ENCODE results near the gene ANKUB1.
"Not testable (repeated sequence)": the region's sequence is repeated elsewhere in the genome, so short reads cannot be mapped to it uniquely, and the experiment has no call there.

ANKUB1 gene, protein sequence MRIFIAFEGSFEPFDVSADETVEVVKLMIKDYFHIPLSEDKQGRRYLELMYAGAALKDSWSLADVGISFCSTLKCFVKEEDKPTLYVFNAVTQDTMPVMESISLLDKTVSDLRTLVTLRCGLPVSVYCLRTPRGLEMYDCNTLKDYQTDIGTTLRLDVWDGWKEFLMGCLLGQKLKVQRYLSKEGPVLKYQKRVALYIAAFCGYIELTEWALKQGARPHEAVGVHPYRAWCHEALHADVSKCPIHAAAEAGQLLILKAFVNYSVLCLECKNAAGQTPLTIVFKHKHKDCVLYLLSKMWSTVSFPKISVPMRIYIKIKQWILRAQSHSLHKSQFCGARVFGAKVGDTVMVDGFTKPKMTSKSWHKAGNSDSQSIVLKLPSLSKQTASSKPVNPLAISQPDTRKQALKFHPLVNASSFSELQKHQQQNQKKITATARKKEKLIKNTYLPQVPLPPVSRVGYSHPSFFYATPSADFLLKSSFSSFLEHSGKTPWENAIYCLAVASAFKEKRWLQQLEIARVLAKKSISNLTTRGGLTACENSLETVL

DNA sequence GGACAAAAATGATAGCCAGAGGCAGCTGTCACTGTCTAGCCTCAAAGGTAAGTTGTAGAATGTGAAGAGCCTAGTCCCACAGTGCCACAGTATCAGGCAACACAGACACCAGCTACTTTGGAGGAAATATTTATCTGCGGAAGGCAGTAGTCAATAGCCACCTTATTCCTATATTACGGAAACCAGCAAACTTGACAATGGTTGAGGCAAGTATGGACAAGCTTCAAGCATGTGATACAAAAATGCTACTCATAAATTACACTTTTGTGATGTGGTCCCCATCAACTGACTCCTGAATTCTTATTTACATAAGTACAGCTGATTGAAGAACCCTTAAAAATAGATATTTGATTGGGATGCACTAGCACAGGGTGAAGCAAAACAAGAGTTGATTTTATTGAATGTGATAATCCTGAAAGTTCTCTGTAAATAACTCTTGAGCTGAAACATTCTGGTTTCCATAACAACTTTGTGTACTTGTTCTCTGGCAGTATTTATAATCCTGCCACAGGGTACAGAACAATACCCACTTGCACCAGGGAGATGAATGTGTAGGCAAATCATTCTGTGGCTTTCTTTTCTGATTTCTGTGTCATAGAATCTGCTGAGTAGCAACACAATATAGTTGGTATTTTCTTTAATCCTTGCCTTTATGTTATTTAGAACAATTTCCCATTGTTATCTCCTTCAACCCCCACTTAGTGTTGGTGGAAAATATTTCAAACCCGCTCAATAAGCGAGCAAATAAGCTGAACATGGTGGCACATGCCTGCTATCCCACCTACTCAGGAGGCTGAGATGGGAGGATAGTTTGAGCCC is at the start of gene ANKUB1:
TSS of gene ANKUB1 (minus strand) at position 103 of the 819 bp plus-strand sequence. CDS start 188 bp downstream, outside the sequence.
- Histone ChIP-seq H3K9me3 (ENCODE audit: control insufficient read depth in 5 of 5, low read length in 5 of 5) (no peaks in the 10 kb centered on the region), H3K27ac (ENCODE audit: low read depth, low read length) (no peak within 1 kb of the TSS), H3K36me3 (ENCODE audit: control insufficient read depth in 5 of 5, insufficient read depth in 5 of 5, low read length in 5 of 5) (no peaks in the 10 kb centered on the region), H3K4me3 (ENCODE audit: low read depth in 1 of 5, low read length in 5 of 5) (no peak within 1 kb of the TSS), H3K9ac (ENCODE audit: low read length in 5 of 5) (no peak within 1 kb of the TSS), H3K4me1 (ENCODE audit: control insufficient read depth in 5 of 5, insufficient read depth in 5 of 5, low read length in 5 of 5) (no peaks in the 10 kb centered on the region), H3K27me3 (ENCODE audit: control insufficient read depth in 5 of 5, insufficient read depth in 4 of 5, low read length in 5 of 5) (peaks cover 0 to 2% (median 0%) of the 10 kb centered on the region in 5 donors)

- Histone ChIP-seq H3K9me3 (ENCODE audit: control insufficient read depth in 5 of 5, low read length in 5 of 5) (peaks cover 0 to 10% (median 3%) of the 10 kb centered on the region in 5 donors), H3K27me3 (ENCODE audit: control insufficient read depth in 5 of 5, insufficient read depth in 4 of 5, low read length in 5 of 5) (no peaks in the 10 kb centered on the region), H3K27ac (ENCODE audit: low read depth, low read length) (no peak overlapping the region), H3K9ac (ENCODE audit: low read length in 5 of 5) (no peak overlapping the region), H3K36me3 (ENCODE audit: control insufficient read depth in 5 of 5, insufficient read depth in 5 of 5, low read length in 5 of 5) (peaks cover 0 to 5% (median 0%) of the 10 kb centered on the region in 5 donors), H3K4me3 (ENCODE audit: low read depth in 1 of 5, low read length in 5 of 5) (no peak overlapping the region), H3K4me1 (ENCODE audit: control insufficient read depth in 5 of 5, insufficient read depth in 5 of 5, low read length in 5 of 5) (peaks cover 0 to 11% (median 0%) of the 10 kb centered on the region in 5 donors)
These were observed 47.5 kb upstream of the ANKUB1 start for GRCh38 chr3:149839896-149840295.

GRCh38 chr3:149839469-149839868 is 47.1 kb upstream of the ANKUB1 start:
- H3K27me3 ChIP-seq (ENCODE audit: control insufficient read depth in 5 of 5, insufficient read depth in 4 of 5, low read length in 5 of 5); H3K36me3 ChIP-seq (ENCODE audit: control insufficient read depth in 5 of 5, insufficient read depth in 5 of 5, low read length in 5 of 5); H3K27ac ChIP-seq (ENCODE audit: low read depth, low read length); H3K4me3 ChIP-seq (ENCODE audit: low read depth in 1 of 5, low read length in 5 of 5); H3K9ac ChIP-seq (ENCODE audit: low read length in 5 of 5): not testable (repeated sequence)
- Histone ChIP-seq H3K4me1 (ENCODE audit: control insufficient read depth in 5 of 5, insufficient read depth in 5 of 5, low read length in 5 of 5) (peaks cover 0 to 11% (median 0%) of the 10 kb centered on the region in 5 donors), H3K9me3 (ENCODE audit: control insufficient read depth in 5 of 5, low read length in 5 of 5) (peaks cover 0 to 10% (median 5%) of the 10 kb centered on the region in 5 donors)

- peaks cover under 1 to 12% (median 9%) of the 10 kb centered on the region in 5 donors for H3K9me3 ChIP-seq (ENCODE audit: control insufficient read depth in 5 of 5, low read length in 5 of 5)
- H3K4me1 ChIP-seq (ENCODE audit: control insufficient read depth in 5 of 5, insufficient read depth in 5 of 5, low read length in 5 of 5); H3K4me3 ChIP-seq (ENCODE audit: low read depth in 1 of 5, low read length in 5 of 5): not testable (repeated sequence)
These were observed 46.1 kb upstream of the ANKUB1 start for GRCh38 chr3:149838491-149838890.

GRCh38 chr3:149833241-149833640 is 40.9 kb upstream of the ANKUB1 start:
- Histone ChIP-seq H3K9me3 (ENCODE audit: control insufficient read depth in 5 of 5, low read length in 5 of 5) (peaks cover 2 to 19% (median 17%) of the 10 kb centered on the region in 5 donors), H3K4me3 (ENCODE audit: low read depth in 1 of 5, low read length in 5 of 5) (no peak overlapping the region), H3K4me1 (ENCODE audit: control insufficient read depth in 5 of 5, insufficient read depth in 5 of 5, low read length in 5 of 5) (peaks cover 0 to 8% (median 2%) of the 10 kb centered on the region in 5 donors), H3K27me3 (ENCODE audit: control insufficient read depth in 5 of 5, insufficient read depth in 4 of 5, low read length in 5 of 5) (no peaks in the 10 kb centered on the region), H3K36me3 (ENCODE audit: control insufficient read depth in 5 of 5, insufficient read depth in 5 of 5, low read length in 5 of 5) (peaks cover 0 to 4% (median under 1%) of the 10 kb centered on the region in 5 donors), H3K9ac (ENCODE audit: low read length in 5 of 5) (no peak overlapping the region), H3K27ac (ENCODE audit: low read depth, low read length) (no peak overlapping the region)

More at GRCh38 chr3:149838491-149838890, 46.1 kb upstream of the ANKUB1 start:
- not testable (repeated sequence) for H3K36me3 ChIP-seq (ENCODE audit: control insufficient read depth in 5 of 5, insufficient read depth in 5 of 5, low read length in 5 of 5); H3K27ac ChIP-seq (ENCODE audit: low read depth, low read length); H3K27me3 ChIP-seq (ENCODE audit: control insufficient read depth in 5 of 5, insufficient read depth in 4 of 5, low read length in 5 of 5); H3K9ac ChIP-seq (ENCODE audit: low read length in 5 of 5)

- H3K27me3 ChIP-seq (ENCODE audit: control insufficient read depth in 5 of 5, insufficient read depth in 4 of 5, low read length in 5 of 5) = no peaks in the 10 kb centered on the region
- H3K4me3 ChIP-seq (ENCODE audit: low read depth in 1 of 5, low read length in 5 of 5) = no peak overlapping the region
- H3K36me3 ChIP-seq (ENCODE audit: control insufficient read depth in 5 of 5, insufficient read depth in 5 of 5, low read length in 5 of 5) = peaks cover 0 to 4% (median 0%) of the 10 kb centered on the region in 5 donors
- H3K9me3 ChIP-seq (ENCODE audit: control insufficient read depth in 5 of 5, low read length in 5 of 5) = peaks cover 2 to 19% (median 14%) of the 10 kb centered on the region in 5 donors
- no peak overlapping the region for H3K27ac ChIP-seq (ENCODE audit: low read depth, low read length)
- H3K4me1 ChIP-seq (ENCODE audit: control insufficient read depth in 5 of 5, insufficient read depth in 5 of 5, low read length in 5 of 5) = peaks cover 0 to 8% (median 2%) of the 10 kb centered on the region in 5 donors
- no peak overlapping the region for H3K9ac ChIP-seq (ENCODE audit: low read length in 5 of 5)
These were observed 39.7 kb upstream of the ANKUB1 start for GRCh38 chr3:149832086-149832485.

GRCh38 chr3:149831321-149831720 is 39.0 kb upstream of the ANKUB1 start:
- peaks cover 0 to 8% (median 2%) of the 10 kb centered on the region in 5 donors for H3K4me1 ChIP-seq (ENCODE audit: control insufficient read depth in 5 of 5, insufficient read depth in 5 of 5, low read length in 5 of 5)
- H3K36me3 ChIP-seq (ENCODE audit: control insufficient read depth in 5 of 5, insufficient read depth in 5 of 5, low read length in 5 of 5) = peaks cover 0 to 4% (median 0%) of the 10 kb centered on the region in 5 donors

GRCh38 chr3:149830902-149831301 is 38.5 kb upstream of the ANKUB1 start:
- Histone ChIP-seq H3K36me3 (ENCODE audit: control insufficient read depth in 5 of 5, insufficient read depth in 5 of 5, low read length in 5 of 5) (peaks cover 0 to 4% (median 0%) of the 10 kb centered on the region in 5 donors), H3K9ac (ENCODE audit: low read length in 5 of 5) (no peak overlapping the region), H3K9me3 (ENCODE audit: control insufficient read depth in 5 of 5, low read length in 5 of 5) (peaks cover 2 to 19% (median 14%) of the 10 kb centered on the region in 5 donors)

More at GRCh38 chr3:149831321-149831720, 39.0 kb upstream of the ANKUB1 start:
- Histone ChIP-seq H3K4me3 (ENCODE audit: low read depth in 1 of 5, low read length in 5 of 5) (no peak overlapping the region), H3K27ac (ENCODE audit: low read depth, low read length) (no peak overlapping the region), H3K9me3 (ENCODE audit: control insufficient read depth in 5 of 5, low read length in 5 of 5) (peaks cover 2 to 19% (median 14%) of the 10 kb centered on the region in 5 donors), H3K27me3 (ENCODE audit: control insufficient read depth in 5 of 5, insufficient read depth in 4 of 5, low read length in 5 of 5) (no peaks in the 10 kb centered on the region), H3K9ac (ENCODE audit: low read length in 5 of 5) (no peak overlapping the region)

GRCh38 chr3:149829631-149830030 is 37.3 kb upstream of the ANKUB1 start:
- H3K9ac ChIP-seq (ENCODE audit: low read length in 5 of 5); H3K27ac ChIP-seq (ENCODE audit: low read depth, low read length); H3K27me3 ChIP-seq (ENCODE audit: control insufficient read depth in 5 of 5, insufficient read depth in 4 of 5, low read length in 5 of 5); H3K36me3 ChIP-seq (ENCODE audit: control insufficient read depth in 5 of 5, insufficient read depth in 5 of 5, low read length in 5 of 5); H3K4me1 ChIP-seq (ENCODE audit: control insufficient read depth in 5 of 5, insufficient read depth in 5 of 5, low read length in 5 of 5); H3K4me3 ChIP-seq (ENCODE audit: low read depth in 1 of 5, low read length in 5 of 5): not testable (repeated sequence)
- peaks cover 2 to 19% (median 11%) of the 10 kb centered on the region in 5 donors for H3K9me3 ChIP-seq (ENCODE audit: control insufficient read depth in 5 of 5, low read length in 5 of 5)

More at GRCh38 chr3:149830902-149831301, 38.5 kb upstream of the ANKUB1 start:
- no peak overlapping the region for H3K4me3 ChIP-seq (ENCODE audit: low read depth in 1 of 5, low read length in 5 of 5)
- H3K4me1 ChIP-seq (ENCODE audit: control insufficient read depth in 5 of 5, insufficient read depth in 5 of 5, low read length in 5 of 5) = peaks cover 0 to 8% (median 2%) of the 10 kb centered on the region in 5 donors
- H3K27ac ChIP-seq (ENCODE audit: low read depth, low read length) = no peak overlapping the region
- H3K27me3 ChIP-seq (ENCODE audit: control insufficient read depth in 5 of 5, insufficient read depth in 4 of 5, low read length in 5 of 5) = no peaks in the 10 kb centered on the region

All from subcutaneous abdominal adipose tissue (tissue), 5 donors.